Activated T-cell treated with anti-CD3 and anti-CD28 coated beads, Interleukin-2, amount 50 U/mL, for 72 hours (primary cell): ENCODE data around the gene SEMA6B. TPM values are rescaled to one million over a fixed set of nuclear protein-coding genes. Genes with fewer than 3 reads are reported as not detected.
A peak's percentile ranks its signal among the peaks of the same experiment; 100 is the strongest.

Source experiments
- ATAC-seq, 2 donors: fragments of 150-1000 bp; cut with Tn5 transposase; replicated peaks in 1 of 2; 2 replicates each; pipeline ENCODE4 v1.10.0; 2021; ENCODE audit warnings: moderate library complexity in 2 of 2, mild to moderate bottlenecking in 1 of 2
- DNase-seq, 2 donors: peaks; one replicate each; pipeline ENCODE4 v3.0.0; 2021 to 2022; ENCODE audit warnings: mixed read lengths in 1 of 2
- H3K27ac Mint-ChIP-seq: one replicate; pipeline ENCODE4 v1.8.0; 2022; ENCODE audit warnings: mild to moderate bottlenecking, moderate library complexity, mixed read lengths
- H3K27me3 Mint-ChIP-seq: one replicate; pipeline ENCODE4 v1.8.0; 2022; ENCODE audit warnings: low read depth, mixed read lengths
- H3K36me3 Mint-ChIP-seq, 2 donors: one replicate each; pipeline ENCODE4 v1.8.0; 2022; ENCODE audit warnings: mixed read lengths in 2 of 2, mild to moderate bottlenecking in 1 of 2; ENCODE audit not compliant: insufficient read depth in 2 of 2
- H3K4me1 Mint-ChIP-seq: one replicate; pipeline ENCODE4 v1.8.0; 2022; ENCODE audit warnings: low read depth, mixed read lengths
- H3K4me3 Mint-ChIP-seq, 2 donors: one replicate each; pipeline ENCODE4 v1.8.0; 2022; ENCODE audit warnings: mild to moderate bottlenecking in 2 of 2, mixed read lengths in 2 of 2, moderate library complexity in 2 of 2
- H3K9me3 Mint-ChIP-seq, 2 donors: one replicate each; pipeline ENCODE4 v1.8.0; 2022; ENCODE audit warnings: mixed read lengths in 2 of 2
- total RNA-seq, 2 donors: library from RNA; stranded (reverse); gene quantifications; one replicate each; pipeline ENCODE4 v1.2.3, GENCODE V29; 2022

The SEMA6B gene, protein sequence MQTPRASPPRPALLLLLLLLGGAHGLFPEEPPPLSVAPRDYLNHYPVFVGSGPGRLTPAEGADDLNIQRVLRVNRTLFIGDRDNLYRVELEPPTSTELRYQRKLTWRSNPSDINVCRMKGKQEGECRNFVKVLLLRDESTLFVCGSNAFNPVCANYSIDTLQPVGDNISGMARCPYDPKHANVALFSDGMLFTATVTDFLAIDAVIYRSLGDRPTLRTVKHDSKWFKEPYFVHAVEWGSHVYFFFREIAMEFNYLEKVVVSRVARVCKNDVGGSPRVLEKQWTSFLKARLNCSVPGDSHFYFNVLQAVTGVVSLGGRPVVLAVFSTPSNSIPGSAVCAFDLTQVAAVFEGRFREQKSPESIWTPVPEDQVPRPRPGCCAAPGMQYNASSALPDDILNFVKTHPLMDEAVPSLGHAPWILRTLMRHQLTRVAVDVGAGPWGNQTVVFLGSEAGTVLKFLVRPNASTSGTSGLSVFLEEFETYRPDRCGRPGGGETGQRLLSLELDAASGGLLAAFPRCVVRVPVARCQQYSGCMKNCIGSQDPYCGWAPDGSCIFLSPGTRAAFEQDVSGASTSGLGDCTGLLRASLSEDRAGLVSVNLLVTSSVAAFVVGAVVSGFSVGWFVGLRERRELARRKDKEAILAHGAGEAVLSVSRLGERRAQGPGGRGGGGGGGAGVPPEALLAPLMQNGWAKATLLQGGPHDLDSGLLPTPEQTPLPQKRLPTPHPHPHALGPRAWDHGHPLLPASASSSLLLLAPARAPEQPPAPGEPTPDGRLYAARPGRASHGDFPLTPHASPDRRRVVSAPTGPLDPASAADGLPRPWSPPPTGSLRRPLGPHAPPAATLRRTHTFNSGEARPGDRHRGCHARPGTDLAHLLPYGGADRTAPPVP
- under 1 TPM; 0.05 to 0.19 TPM for total RNA-seq

DNA sequence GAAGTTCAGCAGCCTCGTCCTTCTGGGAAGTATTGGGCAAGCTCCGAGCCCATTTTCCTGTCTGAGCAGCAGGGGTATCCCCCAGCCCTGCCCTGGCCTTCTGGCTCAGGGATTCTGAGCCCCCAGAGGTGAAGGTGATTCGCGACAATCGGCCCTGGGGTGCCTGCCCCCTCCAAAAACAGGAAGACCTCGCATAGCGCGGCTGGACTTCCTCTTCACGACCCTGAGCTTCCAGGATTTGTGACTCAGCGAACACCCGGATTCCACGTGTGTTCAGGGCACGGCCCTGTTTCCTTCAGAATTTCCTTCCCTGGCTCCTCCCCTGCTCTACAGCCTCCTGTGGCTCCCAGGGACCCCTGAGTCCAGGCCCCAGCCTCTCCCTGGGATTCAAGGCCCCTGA is at the start of gene SEMA6B:
Gene SEMA6B (minus strand): TSS at position 116 of the 400 bp plus-strand sequence. CDS start 1,227 bp downstream, outside the sequence.
- H3K4me1 Mint-ChIP-seq: no peaks in the 10 kb centered on the region
- ATAC-seq (no peak), DNase-seq (no peak)
- H3K36me3 Mint-ChIP-seq: no peaks in the 10 kb centered on the region
- no peaks in the 10 kb centered on the region for H3K9me3 Mint-ChIP-seq
- no peaks in the 10 kb centered on the region for H3K27me3 Mint-ChIP-seq
- no peak within 1 kb of the TSS for H3K27ac Mint-ChIP-seq
- H3K4me3 Mint-ChIP-seq: no peak within 1 kb of the TSS

DNA sequence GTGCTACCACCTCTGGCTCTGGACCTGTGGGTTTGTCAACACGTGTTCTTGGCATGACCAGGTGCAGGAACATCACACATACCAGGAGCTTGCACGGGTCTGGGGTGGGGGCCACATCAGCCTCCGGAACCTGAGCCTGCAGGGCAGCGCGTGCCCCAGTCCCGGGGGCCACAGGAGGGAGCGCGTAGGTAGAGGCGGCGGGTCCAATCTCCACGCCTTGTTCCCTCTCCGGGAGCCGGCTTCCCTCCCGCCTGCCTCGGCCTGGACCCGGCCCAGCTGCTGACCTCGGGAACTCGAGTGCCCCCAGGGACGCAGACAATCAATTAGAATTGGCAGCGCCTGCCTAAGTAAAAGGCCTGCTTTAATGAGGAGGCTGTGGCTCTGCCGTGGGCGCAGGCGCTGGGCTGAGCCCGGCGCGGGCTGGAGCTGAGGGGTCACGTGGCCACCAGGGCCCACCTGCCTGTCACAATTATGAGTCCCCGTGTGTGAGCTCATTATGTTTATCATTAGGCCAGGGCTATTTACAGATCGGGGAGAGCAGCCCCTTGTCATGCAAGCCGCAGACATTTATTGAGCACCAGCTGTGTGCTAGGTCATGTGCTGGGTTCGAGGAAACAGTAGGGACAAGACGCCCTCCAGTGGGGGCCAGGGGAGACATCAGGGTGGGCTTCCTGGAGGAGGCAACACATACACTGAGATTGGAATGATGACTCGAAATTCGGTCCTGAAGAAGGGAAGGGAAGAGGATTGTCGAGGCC is 47.6 kb upstream of the SEMA6B start:
- ATAC-seq (no peak), DNase-seq (no peak)
- H3K4me1 Mint-ChIP-seq: no peaks in the 10 kb centered on the region
- H3K27me3 Mint-ChIP-seq: peaks cover 21% of the 10 kb centered on the region
- H3K9me3 Mint-ChIP-seq: no peaks in the 10 kb centered on the region
- no peaks in the 10 kb centered on the region for H3K36me3 Mint-ChIP-seq
- H3K27ac Mint-ChIP-seq: no peak overlapping the region
- no peak overlapping the region for H3K4me3 Mint-ChIP-seq

GRCh38 chr19:4606181-4606580 is 46.7 kb upstream of the SEMA6B start:
- ATAC-seq: no peak
- Mint-ChIP-seq H3K27me3 (peaks cover 21% of the 10 kb centered on the region), H3K9me3 (no peaks in the 10 kb centered on the region), H3K4me3 (no peak overlapping the region), H3K27ac (no peak overlapping the region), H3K4me1 (no peaks in the 10 kb centered on the region), H3K36me3 (no peaks in the 10 kb centered on the region)
- DNase-seq: no peak

- no peak overlapping the region for H3K4me3 Mint-ChIP-seq
- no peak for ATAC-seq
- H3K36me3 Mint-ChIP-seq: no peaks in the 10 kb centered on the region
- no peak overlapping the region for H3K27ac Mint-ChIP-seq
- no peaks in the 10 kb centered on the region for H3K4me1 Mint-ChIP-seq
- H3K27me3 Mint-ChIP-seq: peaks cover 20% of the 10 kb centered on the region
- no peak for DNase-seq
- H3K9me3 Mint-ChIP-seq: no peaks in the 10 kb centered on the region
Observed at GRCh38 chr19:4604912-4605311, 45.4 kb upstream of the SEMA6B start.

GRCh38 chr19:4602915-4603314 is 43.4 kb upstream of the SEMA6B start:
- H3K9me3 Mint-ChIP-seq: no peaks in the 10 kb centered on the region
- no peak for DNase-seq
- no peak for ATAC-seq
- peaks cover 16% of the 10 kb centered on the region for H3K27me3 Mint-ChIP-seq
- H3K36me3 Mint-ChIP-seq: no peaks in the 10 kb centered on the region
- H3K4me3 Mint-ChIP-seq: no peak overlapping the region
- no peak overlapping the region for H3K27ac Mint-ChIP-seq
- H3K4me1 Mint-ChIP-seq: no peaks in the 10 kb centered on the region

GRCh38 chr19:4602173-4602788 is 42.8 kb upstream of the SEMA6B start:
- DNase-seq (no peak), ATAC-seq (no peak)
- H3K4me3 Mint-ChIP-seq: no peak overlapping the region
- no peaks in the 10 kb centered on the region for H3K9me3 Mint-ChIP-seq
- H3K27me3 Mint-ChIP-seq: peaks cover 16% of the 10 kb centered on the region
- H3K27ac Mint-ChIP-seq: no peak overlapping the region
- peaks cover 4% of the 10 kb centered on the region for H3K4me1 Mint-ChIP-seq
- no peaks in the 10 kb centered on the region for H3K36me3 Mint-ChIP-seq

DNA sequence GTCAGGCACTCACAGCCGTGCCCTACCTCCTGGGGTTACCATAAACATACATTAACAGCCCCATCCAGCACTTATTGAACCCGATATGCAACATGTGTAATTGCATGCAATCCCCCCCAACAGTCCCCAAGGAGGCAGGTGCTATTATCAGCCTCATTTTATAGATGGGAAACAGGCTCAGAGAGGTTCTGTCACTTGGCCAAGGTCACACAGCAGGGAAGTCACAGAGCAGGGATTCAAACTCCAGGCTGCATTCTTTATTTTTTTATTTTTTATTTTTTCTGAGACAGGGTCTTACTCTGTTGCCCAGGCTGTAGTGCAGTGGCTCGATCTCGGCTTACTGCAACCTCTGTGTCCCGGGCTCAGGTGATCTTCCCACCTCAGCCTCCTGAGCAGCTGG is 41.4 kb upstream of the SEMA6B start:
- no peaks in the 10 kb centered on the region for H3K36me3 Mint-ChIP-seq
- H3K9me3 Mint-ChIP-seq: no peaks in the 10 kb centered on the region
- ATAC-seq (no peak), DNase-seq (no peak)
- H3K4me1 Mint-ChIP-seq: peaks cover 5% of the 10 kb centered on the region
- H3K27ac Mint-ChIP-seq: no peak overlapping the region
- H3K27me3 Mint-ChIP-seq: peaks cover 16% of the 10 kb centered on the region
- H3K4me3 Mint-ChIP-seq: no peak overlapping the region

GRCh38 chr19:4600082-4600481 is 40.6 kb upstream of the SEMA6B start:
- H3K27me3 Mint-ChIP-seq: peaks cover 16% of the 10 kb centered on the region
- H3K9me3 Mint-ChIP-seq: no peaks in the 10 kb centered on the region
- no peak overlapping the region for H3K27ac Mint-ChIP-seq
- no peak for ATAC-seq
- H3K4me1 Mint-ChIP-seq: peaks cover 5% of the 10 kb centered on the region
- DNase-seq: no peak
- H3K36me3 Mint-ChIP-seq: no peaks in the 10 kb centered on the region
- no peak overlapping the region for H3K4me3 Mint-ChIP-seq

GRCh38 chr19:4598712-4599111 is 39.2 kb upstream of the SEMA6B start:
- Mint-ChIP-seq H3K27me3 (peaks cover 22% of the 10 kb centered on the region), H3K4me1 (peaks cover 5% of the 10 kb centered on the region)
- no peak for ATAC-seq

DNA sequence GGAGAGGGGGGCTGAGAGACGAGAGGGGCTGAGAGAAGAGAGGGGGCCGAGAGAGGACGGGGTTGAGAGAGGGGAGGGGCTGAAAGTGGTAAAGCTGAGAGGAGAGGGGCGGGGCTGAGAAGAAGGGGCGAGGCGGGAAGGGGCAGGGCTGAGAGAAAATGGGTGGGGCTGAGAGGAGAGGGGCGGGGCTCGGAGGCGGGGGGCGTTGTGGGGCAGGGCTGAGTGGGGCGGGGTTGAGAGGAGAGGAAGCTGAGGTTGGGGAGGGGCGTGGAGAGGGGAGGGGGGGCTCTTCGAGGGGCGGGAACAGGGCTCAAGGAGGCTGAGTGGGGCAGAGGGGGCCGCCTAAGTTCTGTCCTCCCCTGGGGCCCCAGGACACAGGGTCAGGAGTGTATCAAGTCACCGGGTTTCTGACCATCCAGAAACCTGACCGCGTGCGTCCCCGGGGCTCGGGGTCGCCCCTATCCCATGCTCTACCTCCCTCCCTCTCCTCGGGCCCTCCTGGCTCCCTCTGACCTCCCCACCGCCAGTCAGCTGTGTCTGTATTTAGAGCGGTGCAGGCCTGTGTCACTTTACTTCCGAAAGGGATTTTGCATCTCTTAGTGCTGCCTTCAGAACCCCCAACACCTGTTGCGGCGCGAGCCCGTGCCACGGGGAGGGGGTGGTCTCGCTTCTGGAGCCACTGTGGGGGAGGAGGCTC is 38.6 kb upstream of the SEMA6B start:
- Mint-ChIP-seq H3K27ac (no peak overlapping the region), H3K4me1 (peaks cover 5% of the 10 kb centered on the region), H3K36me3 (no peaks in the 10 kb centered on the region), H3K9me3 (no peaks in the 10 kb centered on the region), H3K4me3 (peak overlapping the region; percentile 53 to 66), H3K27me3 (peaks cover 22% of the 10 kb centered on the region)
- ATAC-seq: peak; percentile 74 to 79
- DNase-seq: peak; percentile 57 to 73

More at GRCh38 chr19:4598712-4599111, 39.2 kb upstream of the SEMA6B start:
- Mint-ChIP-seq H3K36me3 (no peaks in the 10 kb centered on the region), H3K9me3 (no peaks in the 10 kb centered on the region), H3K27ac (no peak overlapping the region), H3K4me3 (peak overlapping the region; percentile 53 to 66)
- DNase-seq: no peak

DNA sequence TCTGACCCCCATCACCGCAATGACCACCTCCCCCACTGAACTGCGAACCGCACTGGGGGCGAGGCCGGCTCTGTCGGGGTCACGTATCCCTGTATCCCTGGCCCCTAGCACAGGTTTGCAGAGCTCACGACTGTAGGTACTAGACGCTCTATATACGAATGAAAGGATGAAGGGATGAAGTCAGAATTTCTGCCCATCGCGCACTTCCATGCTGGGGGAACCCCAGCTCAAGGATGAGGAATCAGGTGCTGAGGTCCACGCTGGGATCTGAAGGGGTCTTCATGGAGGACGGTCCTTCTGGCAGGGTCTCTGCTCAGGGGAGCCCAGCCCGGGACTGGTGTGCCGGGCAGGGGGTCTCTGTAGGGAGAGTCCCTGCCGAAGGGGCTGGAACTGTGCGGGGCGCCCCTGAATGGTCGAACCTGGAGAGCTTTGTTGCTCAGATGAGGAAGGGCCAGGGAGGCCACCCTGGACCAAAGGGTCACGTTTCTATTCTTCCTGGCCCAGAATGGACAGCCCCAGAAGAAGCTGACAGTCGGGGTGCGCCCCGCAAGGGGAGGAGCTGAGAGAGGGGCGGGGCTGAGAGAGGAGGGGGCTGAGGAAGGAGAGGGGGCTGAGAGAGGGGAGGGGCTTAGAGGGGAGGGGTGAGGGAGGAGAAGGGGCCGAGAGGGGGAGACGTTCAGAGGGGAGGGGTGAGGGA is 37.9 kb upstream of the SEMA6B start:
- no peaks in the 10 kb centered on the region for H3K36me3 Mint-ChIP-seq
- DNase-seq: peak; percentile 51 to 61
- H3K9me3 Mint-ChIP-seq: no peaks in the 10 kb centered on the region
- H3K27ac Mint-ChIP-seq: no peak overlapping the region
- peaks cover 28% of the 10 kb centered on the region for H3K27me3 Mint-ChIP-seq
- H3K4me3 Mint-ChIP-seq: peak overlapping the region; percentile 14 to 66
- peaks cover 5% of the 10 kb centered on the region for H3K4me1 Mint-ChIP-seq
- ATAC-seq: peak; percentile 61 to 66
